PFSK-1 (cell line): ENCODE results near the gene ANKRD13B.

Source experiments
- SIN3A ChIP-seq: IDR thresholded peaks from 2 replicates; pipeline ENCODE4 v1.6.1; 2012; ENCODE audit warnings: mild to moderate bottlenecking, low read length, moderate library complexity, borderline replicate concordance; ENCODE audit not compliant: insufficient read depth
- TF ChIP-seq, protein P1 (sequence below), 2 experiments: IDR thresholded peaks; 2 replicates each; pipeline versions ENCODE4 v1.6.1 to v1.8.0; 2011 to 2012; ENCODE audit warnings: low read depth in 2 of 2, low read length in 2 of 2, control low read depth in 1 of 2, inconsistent platforms in 1 of 2, mild to moderate bottlenecking in 1 of 2, moderate library complexity in 1 of 2; ENCODE audit not compliant: insufficient read depth in 1 of 2

DNA sequence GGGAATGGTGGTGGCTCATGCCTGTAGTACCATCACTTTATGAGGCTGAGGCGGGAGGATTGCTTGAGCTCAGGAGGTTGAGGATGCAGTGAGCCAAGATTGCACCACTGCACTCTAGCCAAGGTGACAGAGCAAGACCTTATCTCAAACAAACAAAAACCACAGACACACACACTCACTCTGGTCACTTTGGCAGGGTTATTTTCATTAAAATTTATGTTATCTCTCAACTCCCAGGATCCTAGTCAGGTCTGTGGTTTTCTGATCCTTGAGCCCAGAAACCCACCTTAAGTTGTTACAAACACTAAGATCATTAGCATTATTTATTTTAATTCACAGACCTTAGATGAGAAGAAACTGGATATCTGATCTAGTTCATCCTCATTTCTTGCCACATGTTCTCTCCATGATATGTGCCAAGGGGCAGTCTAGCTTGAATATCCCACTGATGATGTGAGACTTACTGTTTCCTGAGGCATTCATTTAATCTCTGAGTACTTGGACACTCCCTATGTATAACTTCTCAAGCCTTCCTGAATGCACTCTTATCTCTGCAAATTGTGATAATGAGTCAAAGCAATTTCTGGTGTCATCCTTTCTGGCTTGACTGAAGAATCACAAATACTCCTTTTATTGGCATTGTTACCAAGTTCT is 35.7 kb upstream of the ANKRD13B start:
- no peak for TF ChIP-seq SIN3A
- TF ChIP-seq, protein P1, sequence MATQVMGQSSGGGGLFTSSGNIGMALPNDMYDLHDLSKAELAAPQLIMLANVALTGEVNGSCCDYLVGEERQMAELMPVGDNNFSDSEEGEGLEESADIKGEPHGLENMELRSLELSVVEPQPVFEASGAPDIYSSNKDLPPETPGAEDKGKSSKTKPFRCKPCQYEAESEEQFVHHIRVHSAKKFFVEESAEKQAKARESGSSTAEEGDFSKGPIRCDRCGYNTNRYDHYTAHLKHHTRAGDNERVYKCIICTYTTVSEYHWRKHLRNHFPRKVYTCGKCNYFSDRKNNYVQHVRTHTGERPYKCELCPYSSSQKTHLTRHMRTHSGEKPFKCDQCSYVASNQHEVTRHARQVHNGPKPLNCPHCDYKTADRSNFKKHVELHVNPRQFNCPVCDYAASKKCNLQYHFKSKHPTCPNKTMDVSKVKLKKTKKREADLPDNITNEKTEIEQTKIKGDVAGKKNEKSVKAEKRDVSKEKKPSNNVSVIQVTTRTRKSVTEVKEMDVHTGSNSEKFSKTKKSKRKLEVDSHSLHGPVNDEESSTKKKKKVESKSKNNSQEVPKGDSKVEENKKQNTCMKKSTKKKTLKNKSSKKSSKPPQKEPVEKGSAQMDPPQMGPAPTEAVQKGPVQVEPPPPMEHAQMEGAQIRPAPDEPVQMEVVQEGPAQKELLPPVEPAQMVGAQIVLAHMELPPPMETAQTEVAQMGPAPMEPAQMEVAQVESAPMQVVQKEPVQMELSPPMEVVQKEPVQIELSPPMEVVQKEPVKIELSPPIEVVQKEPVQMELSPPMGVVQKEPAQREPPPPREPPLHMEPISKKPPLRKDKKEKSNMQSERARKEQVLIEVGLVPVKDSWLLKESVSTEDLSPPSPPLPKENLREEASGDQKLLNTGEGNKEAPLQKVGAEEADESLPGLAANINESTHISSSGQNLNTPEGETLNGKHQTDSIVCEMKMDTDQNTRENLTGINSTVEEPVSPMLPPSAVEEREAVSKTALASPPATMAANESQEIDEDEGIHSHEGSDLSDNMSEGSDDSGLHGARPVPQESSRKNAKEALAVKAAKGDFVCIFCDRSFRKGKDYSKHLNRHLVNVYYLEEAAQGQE (IDR thresholded peaks at IDR 0.05; ENCODE audit: insufficient read depth in 1 of 2, low read depth in 2 of 2, low read length in 2 of 2), result no peak
